MCF 10A (cell line): ENCODE results near the gene GSE1. TPM values are rescaled to one million over a fixed set of nuclear protein-coding genes. Genes with fewer than 3 reads are reported as not detected.
A peak's percentile ranks its signal among the peaks of the same experiment; 100 is the strongest.

Experiments
- BruUV-seq: library from RNA; stranded (reverse); fragments of 400-500 nt; replicated peaks from 2 replicates; lab custom pipeline; 2021; lab: Mats Ljungman, UMichigan
- CTCF ChIA-PET: fragments of 300-600 bp; sonication (Branson Sonifier 250); formaldehyde crosslinking; extraction: SDS; loops from one replicate; lab custom pipeline; 2021; ENCODE audit warnings: antibody characterized with exemption, inconsistent platforms; lab: Yijun Ruan, JAX
- POLR2A ChIA-PET: fragments of 300-600, 350-650 bp; sonication (Branson Sonifier 250); formaldehyde crosslinking; extraction: SDS; loops from one replicate; lab custom pipeline; 2020; ENCODE audit warnings: antibody characterized with exemption, inconsistent platforms; lab: Yijun Ruan, JAX
- DNase-seq: peaks from one replicate; pipeline ENCODE4 v3.0.0-alpha.2; 2018; ENCODE audit not compliant: unreplicated experiment
- H3K27ac Mint-ChIP-seq: one replicate; pipeline ENCODE4 v1.8.0; 2022; ENCODE audit warnings: mild to moderate bottlenecking, low read depth, mixed read lengths; ENCODE audit not compliant: unreplicated experiment
- H3K27me3 Mint-ChIP-seq: one replicate; pipeline ENCODE4 v1.8.0; 2022; ENCODE audit warnings: mixed read lengths; ENCODE audit not compliant: insufficient read depth, unreplicated experiment
- H3K36me3 Mint-ChIP-seq: one replicate; pipeline ENCODE4 v1.8.0; 2022; ENCODE audit warnings: mild to moderate bottlenecking, moderate library complexity, mixed read lengths; ENCODE audit not compliant: insufficient read depth, unreplicated experiment
- H3K4me1 Mint-ChIP-seq: one replicate; pipeline ENCODE4 v1.8.0; 2022; ENCODE audit warnings: mixed read lengths; ENCODE audit not compliant: insufficient read depth, unreplicated experiment
- H3K4me3 Mint-ChIP-seq: one replicate; pipeline ENCODE4 v1.8.0; 2022; ENCODE audit warnings: mild to moderate bottlenecking, moderate library complexity, mixed read lengths; ENCODE audit not compliant: unreplicated experiment
- H3K9me3 Mint-ChIP-seq: one replicate; pipeline ENCODE4 v1.8.0; 2022; ENCODE audit warnings: mixed read lengths; ENCODE audit not compliant: unreplicated experiment
- intact Hi-C: fragments of 100-400 bp; cut with micrococcal nuclease; formaldehyde crosslinking; loops from 2 replicates; pipeline ENCODE4 v1.14.1; 2022
- total RNA-seq: library from RNA; stranded (reverse); gene quantifications from 2 replicates; pipeline ENCODE4 v1.2.3, GENCODE V29; 2022
- TF ChIP-seq, protein P1 (sequence below): fragments of 200-600 bp; IDR thresholded peaks from one replicate; pipeline ENCODE4 v1.8.0; 2022; ENCODE audit warnings: antibody characterized with exemption, mild to moderate bottlenecking; ENCODE audit not compliant: unreplicated experiment

The GSE1 gene
- total RNA-seq, 1 experiment from 2014 or later, result 52.9 TPM

DNA sequence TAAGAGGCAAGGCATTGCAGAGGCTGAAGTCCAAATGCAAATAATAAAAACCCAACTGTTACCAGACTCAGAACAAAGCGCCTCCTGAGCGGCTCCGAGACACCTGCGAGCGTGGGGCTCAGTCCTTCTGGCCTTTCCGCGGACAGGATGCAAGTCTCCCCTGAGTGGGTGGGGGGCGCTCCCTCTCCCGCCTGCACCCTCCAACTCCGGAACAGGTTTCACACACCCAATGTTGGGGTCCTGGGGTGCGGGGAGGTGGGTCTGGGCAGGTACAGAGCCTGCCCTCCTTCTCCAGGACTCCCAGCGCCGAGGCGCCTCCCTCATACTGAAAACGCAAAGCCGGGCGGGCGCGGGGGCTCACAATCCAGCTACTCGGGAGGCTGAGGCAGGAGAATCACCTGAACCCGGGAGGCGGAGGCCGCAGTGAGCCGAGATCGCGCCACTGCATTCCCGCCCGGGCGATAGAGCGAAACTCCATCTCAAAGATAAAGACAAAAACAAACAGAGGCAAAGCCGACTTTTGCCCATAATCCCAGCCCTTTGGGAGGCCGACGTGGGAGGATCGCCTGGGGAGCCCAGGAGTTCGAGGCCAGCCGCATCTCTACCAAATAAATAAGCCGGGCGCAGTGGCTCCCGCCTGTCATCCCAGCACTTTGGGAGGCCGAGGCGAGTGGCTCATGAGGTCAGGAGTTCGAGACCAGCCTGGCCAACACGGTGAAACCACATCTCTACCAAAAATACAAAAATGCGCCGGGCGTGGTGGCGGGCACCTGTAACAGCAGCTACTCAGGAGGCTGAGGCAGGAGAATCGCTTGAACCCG lies 74.7 kb downstream of the GSE1 start:
- Mint-ChIP-seq H3K4me3 (peak overlapping the region; percentile 59), H3K9me3 (no peaks in the 10 kb centered on the region), H3K27ac (no peak overlapping the region), H3K27me3 (no peaks in the 10 kb centered on the region), H3K36me3 (peaks cover 4% of the 10 kb centered on the region), H3K4me1 (peaks cover 5% of the 10 kb centered on the region)
- ChIA-PET POLR2A (no interaction called here), CTCF (interaction anchor here (1.0 kb wide), 1 partner anchor 13 kb away, joined by 3 read pairs; no protein-coding TSS in a partner anchor)
- DNase-seq, result no peak
- TF ChIP-seq, protein P1, sequence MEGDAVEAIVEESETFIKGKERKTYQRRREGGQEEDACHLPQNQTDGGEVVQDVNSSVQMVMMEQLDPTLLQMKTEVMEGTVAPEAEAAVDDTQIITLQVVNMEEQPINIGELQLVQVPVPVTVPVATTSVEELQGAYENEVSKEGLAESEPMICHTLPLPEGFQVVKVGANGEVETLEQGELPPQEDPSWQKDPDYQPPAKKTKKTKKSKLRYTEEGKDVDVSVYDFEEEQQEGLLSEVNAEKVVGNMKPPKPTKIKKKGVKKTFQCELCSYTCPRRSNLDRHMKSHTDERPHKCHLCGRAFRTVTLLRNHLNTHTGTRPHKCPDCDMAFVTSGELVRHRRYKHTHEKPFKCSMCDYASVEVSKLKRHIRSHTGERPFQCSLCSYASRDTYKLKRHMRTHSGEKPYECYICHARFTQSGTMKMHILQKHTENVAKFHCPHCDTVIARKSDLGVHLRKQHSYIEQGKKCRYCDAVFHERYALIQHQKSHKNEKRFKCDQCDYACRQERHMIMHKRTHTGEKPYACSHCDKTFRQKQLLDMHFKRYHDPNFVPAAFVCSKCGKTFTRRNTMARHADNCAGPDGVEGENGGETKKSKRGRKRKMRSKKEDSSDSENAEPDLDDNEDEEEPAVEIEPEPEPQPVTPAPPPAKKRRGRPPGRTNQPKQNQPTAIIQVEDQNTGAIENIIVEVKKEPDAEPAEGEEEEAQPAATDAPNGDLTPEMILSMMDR, result no peak
- intact Hi-C loops, result no loop called here
- no TSS peak for BruUV-seq

GRCh38 chr16:85688586-85689284 lies 75.6 kb downstream of the GSE1 start, which contains the start of gene GINS2:
Gene GINS2 (minus strand): TSS chr16:85688954. CDS start chr16:85688898, 56 bp downstream.
- DNase-seq, result peak; percentile 87
- TF ChIP-seq, protein P1, result no peak
- TSS peak; percentile 28 for BruUV-seq
- H3K4me1 Mint-ChIP-seq, result no peaks in the 10 kb centered on the region
- peak within 1 kb of the TSS; percentile 59 for H3K4me3 Mint-ChIP-seq
- ChIA-PET CTCF (interaction anchor here (1.0 kb wide), 1 partner anchor 14 kb away, joined by 3 read pairs; no protein-coding TSS in a partner anchor), POLR2A (no interaction called here)
- no peaks in the 10 kb centered on the region for H3K9me3 Mint-ChIP-seq
- H3K36me3 Mint-ChIP-seq, result peaks cover 4% of the 10 kb centered on the region
- H3K27ac Mint-ChIP-seq, result no peak within 1 kb of the TSS
- H3K27me3 Mint-ChIP-seq, result no peaks in the 10 kb centered on the region
- intact Hi-C loops, result no loop called here

DNA sequence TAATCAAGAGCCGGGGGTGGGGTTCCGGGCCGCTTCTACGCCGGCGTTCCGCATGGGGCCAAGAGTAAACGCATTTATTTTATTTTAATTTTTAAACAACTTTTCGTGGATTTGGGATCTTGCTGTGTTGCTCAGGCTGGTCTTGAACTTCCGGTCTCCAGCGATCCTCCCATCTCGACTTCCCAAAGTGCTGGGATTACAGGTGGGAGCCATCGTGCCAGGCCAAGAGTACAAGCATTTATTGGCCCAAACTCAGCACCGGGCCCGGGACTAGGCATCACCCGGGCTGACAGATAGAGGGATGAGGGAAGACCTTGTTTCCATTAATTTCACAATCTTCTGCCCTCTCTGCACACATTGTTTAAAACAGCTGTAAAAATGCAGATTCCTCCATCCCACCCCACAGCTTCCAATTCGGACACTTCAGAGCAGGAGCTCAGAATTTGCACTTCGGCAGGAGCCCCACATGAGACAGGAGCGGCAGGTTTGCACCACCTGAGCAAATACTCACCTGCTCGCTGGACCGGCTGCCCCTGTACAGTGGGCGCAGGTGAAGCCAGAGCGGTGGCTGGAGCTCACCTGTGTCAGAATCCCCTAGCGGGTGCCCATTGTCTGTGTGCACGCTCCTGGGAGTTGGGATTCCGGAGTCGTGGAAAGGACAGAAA lies 76.3 kb downstream of the GSE1 start:
- H3K27me3 Mint-ChIP-seq, result no peaks in the 10 kb centered on the region
- H3K4me1 Mint-ChIP-seq, result no peaks in the 10 kb centered on the region

More for the DNA sequence above, 76.3 kb downstream of the GSE1 start:
- Mint-ChIP-seq H3K36me3 (peaks cover under 1% of the 10 kb centered on the region), H3K27ac (no peak overlapping the region), H3K4me3 (peak overlapping the region; percentile 59), H3K9me3 (no peaks in the 10 kb centered on the region)
- CTCF ChIA-PET, result interaction anchor here (1.0 kb wide), 1 partner anchor 15 kb away, joined by 3 read pairs; no protein-coding TSS in a partner anchor
- BruUV-seq, result no TSS peak
- TF ChIP-seq, protein P1, result no peak
- DNase-seq, result no peak
- intact Hi-C loops, result no loop called here
- POLR2A ChIA-PET, result no interaction called here
